Trophoblast cell (in vitro differentiated cells and primary cell): ENCODE data around the gene EVI5.
"Not testable (repeated sequence)": the region's sequence is repeated elsewhere in the genome, so short reads cannot be mapped to it uniquely, and the experiment has no call there.

Source experiments
- DNase-seq, 2 donors: peaks; one replicate each; pipeline ENCODE4 v3.0.0-alpha.2; 2016
- H2AFZ ChIP-seq: 2 replicates; pipeline ENCODE4 v1.6.1; 2013; ENCODE audit warnings: low read length, moderate library complexity, mild to moderate bottlenecking; ENCODE audit not compliant: insufficient read depth, poor library complexity
- H2AK5ac ChIP-seq: 2 replicates; pipeline ENCODE4 v1.6.1; 2013; ENCODE audit warnings: mild to moderate bottlenecking, low read length
- H2BK120ac ChIP-seq: 2 replicates; pipeline ENCODE4 v1.6.1; 2013; ENCODE audit warnings: low read length, mild to moderate bottlenecking, moderate library complexity; ENCODE audit not compliant: insufficient read depth, poor library complexity
- H2BK12ac ChIP-seq: 2 replicates; pipeline ENCODE4 v1.6.1; 2013; ENCODE audit warnings: mild to moderate bottlenecking, low read length, moderate library complexity
- H2BK5ac ChIP-seq: 2 replicates; pipeline ENCODE4 v1.6.1; 2013; ENCODE audit warnings: low read length, low read depth, moderate library complexity, mild to moderate bottlenecking; ENCODE audit not compliant: poor library complexity
- H3K14ac ChIP-seq: 2 replicates; pipeline ENCODE4 v1.6.1; 2013; ENCODE audit warnings: mild to moderate bottlenecking, low read length
- H3K18ac ChIP-seq: 2 replicates; pipeline ENCODE4 v1.6.1; 2013; ENCODE audit warnings: mild to moderate bottlenecking, low read length
- H3K23ac ChIP-seq: 2 replicates; pipeline ENCODE4 v1.6.1; 2013; ENCODE audit warnings: low read length
- H3K27ac ChIP-seq: 2 replicates; pipeline ENCODE4 v1.5.1; 2013; ENCODE audit warnings: low read depth, mild to moderate bottlenecking, inconsistent platforms, low read length, moderate library complexity
- H3K27me3 ChIP-seq: 2 replicates; pipeline ENCODE4 v1.6.1; 2013; ENCODE audit warnings: inconsistent platforms, mild to moderate bottlenecking, low read length, moderate library complexity; ENCODE audit not compliant: insufficient read depth
- H3K36me3 ChIP-seq, 2 experiments: 1 replicate in 1 of 2; 2 replicates in 1 of 2; pipeline ENCODE4 v1.6.1; 2013; ENCODE audit warnings: low read length in 2 of 2, mild to moderate bottlenecking in 2 of 2, moderate library complexity in 1 of 2; ENCODE audit not compliant: insufficient read depth in 2 of 2, control insufficient read depth in 1 of 2
- H3K4ac ChIP-seq: 2 replicates; pipeline ENCODE4 v1.6.1; 2013; ENCODE audit warnings: low read depth, mild to moderate bottlenecking, low read length, moderate library complexity
- H3K4me1 ChIP-seq, 2 experiments: 1 replicate in 1 of 2; 2 replicates in 1 of 2; pipeline ENCODE4 v1.6.1; 2013; ENCODE audit warnings: low read length in 2 of 2, mild to moderate bottlenecking in 2 of 2, moderate library complexity in 1 of 2; ENCODE audit not compliant: insufficient read depth in 2 of 2, control insufficient read depth in 1 of 2
- H3K4me2 ChIP-seq: 2 replicates; pipeline ENCODE4 v1.6.1; 2013; ENCODE audit warnings: inconsistent platforms, mild to moderate bottlenecking, low read length, moderate library complexity
- H3K4me3 ChIP-seq: 2 replicates; pipeline ENCODE4 v1.5.1; 2013; ENCODE audit warnings: mild to moderate bottlenecking, low read depth, low read length, inconsistent platforms
- H3K79me1 ChIP-seq: one replicate; pipeline ENCODE4 v1.6.1; 2013; ENCODE audit warnings: low read length
- H3K79me2 ChIP-seq: 2 replicates; pipeline ENCODE4 v1.6.1; 2013; ENCODE audit warnings: low read length, mild to moderate bottlenecking; ENCODE audit not compliant: control insufficient read depth, insufficient read depth, poor library complexity
- H3K9ac ChIP-seq: 2 replicates; pipeline ENCODE4 v1.6.1; 2013; ENCODE audit warnings: mild to moderate bottlenecking, low read length
- H3K9me3 ChIP-seq: 2 replicates; pipeline ENCODE4 v1.6.1; 2013; ENCODE audit warnings: low read depth, mild to moderate bottlenecking, control low read depth, inconsistent platforms, low read length; ENCODE audit not compliant: insufficient read depth
- H4K12ac ChIP-seq: 2 replicates; pipeline ENCODE4 v1.6.1; 2013; ENCODE audit warnings: low read depth, mild to moderate bottlenecking, low read length, moderate library complexity
- H4K8ac ChIP-seq: 2 replicates; pipeline ENCODE4 v1.6.1; 2013; ENCODE audit warnings: low read depth, mild to moderate bottlenecking, low read length, moderate library complexity
- H4K91ac ChIP-seq: one replicate; pipeline ENCODE4 v1.6.1; 2013; ENCODE audit warnings: low read depth, mild to moderate bottlenecking, low read length, moderate library complexity
- WGBS: extraction: QIAGEN DNeasy Blood & Tissue Kit; methylation state at CpG from one replicate; pipeline ENCODE4 v1.1.7; 2013; ENCODE audit warnings: missing lambda C conversion rate; ENCODE audit not compliant: insufficient read length, insufficient coverage; ENCODE audit errors: extremely low coverage; 5-methylcytosine and 5-hydroxymethylcytosine counted together

EVI5 gene

GRCh38 chr1:92527670-92528069 is 257.2 kb downstream of the EVI5 start:
- H3K9ac ChIP-seq = no peak overlapping the region
- no peak overlapping the region for H3K27ac ChIP-seq
- no peak overlapping the region for H3K4me3 ChIP-seq
- no peaks in the 10 kb centered on the region for H3K9me3 ChIP-seq
- no peak overlapping the region for H2BK5ac ChIP-seq
- no peak overlapping the region for H3K18ac ChIP-seq
- H4K91ac ChIP-seq = no peak overlapping the region
- no peaks in the 10 kb centered on the region for H3K79me2 ChIP-seq
- H2AFZ ChIP-seq = no peak overlapping the region
- H2BK120ac ChIP-seq = no peak overlapping the region
- no peaks in the 10 kb centered on the region for H3K36me3 ChIP-seq
- H2AK5ac ChIP-seq = no peak overlapping the region
- no peak overlapping the region for H3K4ac ChIP-seq
- H3K14ac ChIP-seq = no peak overlapping the region
- no CpG with 5 or more reads among the region's 2 CpGs for WGBS
- H3K27me3 ChIP-seq = no peaks in the 10 kb centered on the region
- H3K79me1 ChIP-seq = no peaks in the 10 kb centered on the region
- H3K4me2 ChIP-seq = no peak overlapping the region
- no peak overlapping the region for H3K23ac ChIP-seq
- DNase-seq = no peak
- H2BK12ac ChIP-seq = no peak overlapping the region
- no peak overlapping the region for H4K12ac ChIP-seq
- H4K8ac ChIP-seq = no peak overlapping the region
- no peaks in the 10 kb centered on the region for H3K4me1 ChIP-seq

DNA sequence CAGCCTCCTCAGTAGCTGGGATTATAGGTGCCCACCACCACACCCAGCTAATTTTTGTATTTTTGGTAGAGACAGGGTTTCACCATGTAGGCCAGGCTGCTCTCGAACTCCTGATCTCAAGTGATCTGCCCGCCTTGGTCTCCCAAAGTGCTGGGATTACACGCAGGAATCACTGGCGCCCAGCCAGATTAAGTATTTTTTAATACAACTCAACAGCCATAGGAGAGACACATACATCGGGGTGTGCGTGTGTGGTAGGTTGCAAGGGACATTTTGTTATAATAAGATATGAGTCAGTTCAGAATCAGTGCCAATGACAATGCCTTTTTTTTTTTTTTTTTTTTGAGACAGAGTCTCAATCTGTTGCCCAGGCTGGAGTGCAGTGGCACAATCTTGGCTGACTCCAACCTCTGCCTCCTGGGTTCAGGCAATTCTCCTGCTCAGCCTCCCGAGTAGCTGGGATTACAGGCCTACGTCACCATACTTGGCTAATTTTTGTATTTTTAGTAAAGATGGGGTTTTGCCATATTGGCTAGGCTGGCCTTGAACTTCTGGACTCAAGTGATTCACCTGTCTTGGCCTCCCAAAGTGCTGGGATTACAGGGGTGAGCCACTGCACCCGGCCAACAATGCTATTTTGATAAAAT is 259.8 kb downstream of the EVI5 start:
- H4K8ac ChIP-seq, H2AK5ac ChIP-seq, DNase-seq, H3K27me3 ChIP-seq, H3K4me3 ChIP-seq, H3K4me1 ChIP-seq, H3K4ac ChIP-seq, H3K23ac ChIP-seq, H3K18ac ChIP-seq, H3K9me3 ChIP-seq, H2BK12ac ChIP-seq, H3K14ac ChIP-seq, H3K36me3 ChIP-seq, H3K27ac ChIP-seq, H3K9ac ChIP-seq, H3K79me1 ChIP-seq, H2AFZ ChIP-seq, H3K79me2 ChIP-seq, H2BK5ac ChIP-seq, H4K12ac ChIP-seq, H2BK120ac ChIP-seq, H4K91ac ChIP-seq, H3K4me2 ChIP-seq: not testable (repeated sequence)
- WGBS = no CpG with 5 or more reads among the region's 9 CpGs

DNA sequence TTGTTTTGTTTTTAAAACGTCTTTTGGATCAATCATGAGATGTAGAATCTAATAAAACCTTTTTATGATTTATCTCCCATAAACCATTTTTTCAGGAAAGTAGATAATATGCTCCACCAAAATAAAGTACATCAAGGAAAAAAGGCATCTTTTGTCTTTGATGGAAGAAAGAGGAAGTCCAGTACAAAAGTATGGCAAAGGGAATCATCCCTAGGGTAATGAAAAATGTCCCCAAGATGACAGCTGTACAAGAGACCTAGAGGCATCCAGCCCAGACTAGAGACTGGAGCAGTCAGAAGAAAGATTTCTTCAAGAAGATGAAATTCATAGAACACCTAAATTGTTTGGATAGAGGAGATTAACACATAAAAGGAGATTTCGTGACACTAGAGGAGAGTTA is 265.9 kb downstream of the EVI5 start:
- no peak overlapping the region for H2BK12ac ChIP-seq
- H3K4me2 ChIP-seq = no peak overlapping the region
- H3K36me3 ChIP-seq = no peaks in the 10 kb centered on the region
- H4K8ac ChIP-seq = no peak overlapping the region
- no peak for DNase-seq
- no peak overlapping the region for H2BK120ac ChIP-seq
- no peak overlapping the region for H3K18ac ChIP-seq
- no peaks in the 10 kb centered on the region for H3K4me1 ChIP-seq
- no peaks in the 10 kb centered on the region for H3K9me3 ChIP-seq
- H2AFZ ChIP-seq = no peak overlapping the region
- no peaks in the 10 kb centered on the region for H3K27me3 ChIP-seq
- no peak overlapping the region for H3K4me3 ChIP-seq
- H3K23ac ChIP-seq = no peak overlapping the region
- no peak overlapping the region for H3K14ac ChIP-seq
- H3K27ac ChIP-seq = no peak overlapping the region
- H3K79me1 ChIP-seq = no peaks in the 10 kb centered on the region
- H2BK5ac ChIP-seq = no peak overlapping the region
- no peak overlapping the region for H4K91ac ChIP-seq
- no peak overlapping the region for H4K12ac ChIP-seq
- H3K79me2 ChIP-seq = no peaks in the 10 kb centered on the region
- H3K9ac ChIP-seq = no peak overlapping the region
- no CpG with 5 or more reads among the region's 2 CpGs for WGBS
- no peak overlapping the region for H2AK5ac ChIP-seq
- H3K4ac ChIP-seq = no peak overlapping the region

- no peak overlapping the region for H2AFZ ChIP-seq
- no peaks in the 10 kb centered on the region for H3K4me1 ChIP-seq
- H3K4ac ChIP-seq = no peak overlapping the region
- no peak overlapping the region for H3K23ac ChIP-seq
- no peaks in the 10 kb centered on the region for H3K79me1 ChIP-seq
- no peaks in the 10 kb centered on the region for H3K79me2 ChIP-seq
- H2BK5ac ChIP-seq = no peak overlapping the region
- no peak overlapping the region for H3K27ac ChIP-seq
- H2AK5ac ChIP-seq = no peak overlapping the region
- no peak overlapping the region for H3K18ac ChIP-seq
- no peak overlapping the region for H3K4me2 ChIP-seq
- H3K14ac ChIP-seq = no peak overlapping the region
- no peak overlapping the region for H4K91ac ChIP-seq
- no peak overlapping the region for H3K4me3 ChIP-seq
- no peak overlapping the region for H2BK12ac ChIP-seq
- no peak overlapping the region for H4K12ac ChIP-seq
- no CpG with 5 or more reads among the region's 1 CpG for WGBS
- DNase-seq = no peak
- H2BK120ac ChIP-seq = no peak overlapping the region
- no peak overlapping the region for H4K8ac ChIP-seq
- H3K36me3 ChIP-seq = peaks cover 0 to 2% of the 10 kb centered on the region in 2 experiments
- H3K27me3 ChIP-seq = no peaks in the 10 kb centered on the region
- H3K9ac ChIP-seq = no peak overlapping the region
- H3K9me3 ChIP-seq = no peaks in the 10 kb centered on the region
Measured at GRCh38 chr1:92516574-92516973, 268.3 kb downstream of the EVI5 start.
